Neutrophil (primary cell): Measurements from ENCODE around the gene MYO6.

Experiments
- H3K27ac ChIP-seq: fragments of 200-600 bp; sonication (generic); 2 replicates; pipeline ENCODE4 v1.5.1; 2016; ENCODE audit warnings: mild to moderate bottlenecking, moderate library complexity
- H3K27me3 ChIP-seq: fragments of 200-600 bp; sonication (generic); 2 replicates; pipeline ENCODE4 v1.6.0; 2016; ENCODE audit warnings: mild to moderate bottlenecking
- H3K36me3 ChIP-seq: fragments of 200-600 bp; sonication (generic); 2 replicates; pipeline ENCODE4 v1.5.1; 2017
- H3K4me1 ChIP-seq, 2 experiments: fragments of 200-600 bp in 1 of 2; sonication (generic) in 1 of 2; 1 replicate in 1 of 2; 2 replicates in 1 of 2; pipeline versions ENCODE4 v1.5.1 to v1.6.1; 2013 to 2016; ENCODE audit warnings: low read depth in 1 of 2, low read length in 1 of 2, mild to moderate bottlenecking in 1 of 2, moderate library complexity in 1 of 2; ENCODE audit not compliant: control insufficient read depth in 1 of 2, insufficient read depth in 1 of 2
- H3K4me3 ChIP-seq, 2 experiments: fragments of 200-600 bp in 1 of 2; sonication (generic) in 1 of 2; 1 replicate in 1 of 2; 2 replicates in 1 of 2; pipeline ENCODE4 v1.5.1; 2013 to 2016; ENCODE audit warnings: low read depth in 1 of 2, low read length in 1 of 2, mild to moderate bottlenecking in 1 of 2, moderate library complexity in 1 of 2
- H3K9me3 ChIP-seq: fragments of 200-600 bp; sonication (generic); 2 replicates; pipeline ENCODE4 v1.5.1; 2016
- TF ChIP-seq, protein P1 (sequence below): fragments of 200-600 bp; sonication (generic); IDR thresholded peaks from 2 replicates; pipeline ENCODE4 v1.5.1; 2016; ENCODE audit warnings: antibody characterized with exemption

Gene MYO6

DNA sequence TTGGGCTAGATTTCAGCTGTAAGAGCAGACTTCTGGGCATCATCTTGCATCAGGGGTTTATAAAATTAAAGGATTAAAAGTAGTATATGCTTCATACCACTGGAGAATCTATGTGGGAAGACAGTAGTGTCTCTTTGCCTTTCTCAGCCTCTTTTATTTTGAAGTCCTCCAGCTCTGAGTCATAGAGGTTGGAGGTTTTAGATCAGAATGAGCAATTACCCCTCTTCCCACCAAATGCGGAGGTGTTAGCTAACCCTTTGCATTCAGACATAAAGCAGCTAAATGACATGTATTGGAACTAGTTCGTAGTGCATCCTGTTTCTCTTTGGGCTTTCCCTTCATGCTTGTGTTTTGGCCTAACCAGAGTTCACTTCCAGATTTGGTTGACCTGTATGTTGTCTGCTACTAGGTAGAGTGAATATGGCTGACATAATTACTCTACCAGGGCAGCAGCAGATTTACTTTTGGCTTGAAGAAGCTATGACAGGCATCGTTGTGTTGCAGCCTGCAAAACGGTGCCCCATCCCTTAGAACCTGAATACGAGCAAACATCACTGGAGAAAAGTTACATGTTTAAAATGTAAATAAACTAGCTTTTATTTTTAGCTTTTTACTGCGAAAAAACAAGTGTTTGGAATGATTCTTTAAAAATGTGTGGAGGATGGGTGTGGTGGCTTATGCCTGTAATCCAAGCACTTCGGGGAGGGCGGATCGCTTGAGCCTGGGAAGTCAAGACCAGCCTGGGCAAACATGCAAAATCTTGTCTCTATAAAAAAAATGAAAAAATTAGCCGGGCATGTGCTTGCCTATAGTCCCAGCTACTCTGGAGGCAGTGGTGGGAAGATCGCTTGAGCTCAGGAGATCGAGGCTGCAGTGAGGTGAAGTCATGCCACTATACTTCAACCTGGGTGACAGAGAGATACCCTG, 82.2 kb downstream of the MYO6 start:
- TF ChIP-seq, protein P1, sequence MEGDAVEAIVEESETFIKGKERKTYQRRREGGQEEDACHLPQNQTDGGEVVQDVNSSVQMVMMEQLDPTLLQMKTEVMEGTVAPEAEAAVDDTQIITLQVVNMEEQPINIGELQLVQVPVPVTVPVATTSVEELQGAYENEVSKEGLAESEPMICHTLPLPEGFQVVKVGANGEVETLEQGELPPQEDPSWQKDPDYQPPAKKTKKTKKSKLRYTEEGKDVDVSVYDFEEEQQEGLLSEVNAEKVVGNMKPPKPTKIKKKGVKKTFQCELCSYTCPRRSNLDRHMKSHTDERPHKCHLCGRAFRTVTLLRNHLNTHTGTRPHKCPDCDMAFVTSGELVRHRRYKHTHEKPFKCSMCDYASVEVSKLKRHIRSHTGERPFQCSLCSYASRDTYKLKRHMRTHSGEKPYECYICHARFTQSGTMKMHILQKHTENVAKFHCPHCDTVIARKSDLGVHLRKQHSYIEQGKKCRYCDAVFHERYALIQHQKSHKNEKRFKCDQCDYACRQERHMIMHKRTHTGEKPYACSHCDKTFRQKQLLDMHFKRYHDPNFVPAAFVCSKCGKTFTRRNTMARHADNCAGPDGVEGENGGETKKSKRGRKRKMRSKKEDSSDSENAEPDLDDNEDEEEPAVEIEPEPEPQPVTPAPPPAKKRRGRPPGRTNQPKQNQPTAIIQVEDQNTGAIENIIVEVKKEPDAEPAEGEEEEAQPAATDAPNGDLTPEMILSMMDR: no peak
- H3K27ac ChIP-seq: no peak overlapping the region
- no peaks in the 10 kb centered on the region for H3K4me1 ChIP-seq
- H3K9me3 ChIP-seq: no peaks in the 10 kb centered on the region
- no peaks in the 10 kb centered on the region for H3K36me3 ChIP-seq
- no peaks in the 10 kb centered on the region for H3K27me3 ChIP-seq
- no peak overlapping the region for H3K4me3 ChIP-seq

DNA sequence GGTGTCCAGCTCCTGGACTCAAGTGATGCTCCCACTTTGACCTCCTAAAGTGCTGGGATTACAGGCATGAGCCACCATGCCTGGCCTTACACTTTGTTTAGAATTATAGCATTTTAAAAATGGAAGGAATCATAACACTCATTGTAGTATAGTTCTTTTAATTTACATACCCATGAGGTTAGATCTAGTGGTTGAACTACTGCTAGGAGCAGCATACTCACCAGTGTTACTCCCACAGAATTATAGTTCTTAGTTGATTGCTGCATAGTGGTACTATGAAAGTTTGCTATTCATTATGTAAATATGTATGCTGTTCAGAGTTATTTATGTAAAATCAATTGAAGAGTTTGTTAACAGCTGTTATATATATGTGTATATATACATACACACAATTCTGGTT, 85.4 kb downstream of the MYO6 start:
- TF ChIP-seq, protein P1: no peak
- no peak overlapping the region for H3K4me3 ChIP-seq
- no peaks in the 10 kb centered on the region for H3K9me3 ChIP-seq
- H3K36me3 ChIP-seq: no peaks in the 10 kb centered on the region
- H3K4me1 ChIP-seq: no peaks in the 10 kb centered on the region
- no peak overlapping the region for H3K27ac ChIP-seq
- H3K27me3 ChIP-seq: no peaks in the 10 kb centered on the region

GRCh38 chr6:75842191-75842590, 93.2 kb downstream of the MYO6 start:
- H3K4me3 ChIP-seq: no peak overlapping the region
- no peaks in the 10 kb centered on the region for H3K4me1 ChIP-seq
- no peaks in the 10 kb centered on the region for H3K27me3 ChIP-seq
- H3K36me3 ChIP-seq: no peaks in the 10 kb centered on the region
- TF ChIP-seq, protein P1: no peak
- no peaks in the 10 kb centered on the region for H3K9me3 ChIP-seq
- no peak overlapping the region for H3K27ac ChIP-seq

- TF ChIP-seq, protein P1: no peak
- H3K9me3 ChIP-seq: no peaks in the 10 kb centered on the region
- H3K4me1 ChIP-seq: no peaks in the 10 kb centered on the region
Observed at GRCh38 chr6:75842732-75843131, 93.7 kb downstream of the MYO6 start.

GRCh38 chr6:75843396-75843795, 94.4 kb downstream of the MYO6 start:
- Histone ChIP-seq H3K27ac (no peak overlapping the region), H3K27me3 (no peaks in the 10 kb centered on the region), H3K4me1 (no peaks in the 10 kb centered on the region), H3K9me3 (no peaks in the 10 kb centered on the region), H3K36me3 (no peaks in the 10 kb centered on the region), H3K4me3 (no peak overlapping the region)
- TF ChIP-seq, protein P1: no peak

More at GRCh38 chr6:75842732-75843131, 93.7 kb downstream of the MYO6 start:
- no peaks in the 10 kb centered on the region for H3K36me3 ChIP-seq
- no peak overlapping the region for H3K4me3 ChIP-seq
- H3K27me3 ChIP-seq: no peaks in the 10 kb centered on the region
- no peak overlapping the region for H3K27ac ChIP-seq
